Right ventricle myocardium superior (tissue), 1 donor: ENCODE results near the gene PAQR5. TPM values are rescaled to one million over a fixed set of nuclear protein-coding genes. Genes with fewer than 3 reads are reported as not detected.

Source experiments
- ATAC-seq: fragments of 200-7000 bp; cut with Tn5 transposase; one replicate; pipeline ENCODE4 v1.9.1; 2020; ENCODE audit warnings: mild to moderate bottlenecking; ENCODE audit not compliant: poor library complexity
- DNase-seq: peaks from one replicate; pipeline ENCODE4 v3.0.0-alpha.2; 2020
- intact Hi-C: fragments of 100-400 bp; cut with DNase I; formaldehyde crosslinking; loops from one replicate; pipeline ENCODE4 v1.11.2; 2022
- total RNA-seq: library from RNA; stranded (reverse); fragmentation: NEBNext Ultra II Directional; extraction: Animal tissue kit (Norgen Biotek cat#: 25700); gene quantifications from one replicate; pipeline ENCODE4 v1.2.1, GENCODE V29; 2021
- donor health status: DM: no; HTN: yes; CAD: no; lungs with severe emphysema.

The PAQR5 gene
- total RNA-seq, 1 donor from 2014 or later: 0.73 TPM

DNA sequence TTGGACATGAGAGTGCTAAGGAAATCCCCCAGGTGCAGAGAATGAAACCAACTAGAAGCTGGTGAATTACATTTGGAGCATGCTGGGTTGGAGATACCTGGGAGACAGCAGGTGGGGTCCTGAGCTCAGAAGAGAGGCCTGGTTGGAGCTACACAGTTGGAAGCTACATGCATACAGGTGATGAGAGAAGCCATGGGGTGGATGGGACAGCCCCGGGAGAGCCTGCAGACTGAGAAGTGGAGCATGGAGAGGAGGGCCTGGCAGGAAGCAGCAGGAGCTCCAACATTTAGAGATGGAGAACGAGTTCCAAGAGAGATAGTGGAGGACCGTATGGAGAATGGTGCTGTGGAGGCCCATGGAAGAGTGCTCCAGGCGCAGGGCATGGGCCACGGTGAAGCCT is 10.2 kb downstream of the PAQR5 start:
- no peak for ATAC-seq
- DNase-seq: no peak

DNA sequence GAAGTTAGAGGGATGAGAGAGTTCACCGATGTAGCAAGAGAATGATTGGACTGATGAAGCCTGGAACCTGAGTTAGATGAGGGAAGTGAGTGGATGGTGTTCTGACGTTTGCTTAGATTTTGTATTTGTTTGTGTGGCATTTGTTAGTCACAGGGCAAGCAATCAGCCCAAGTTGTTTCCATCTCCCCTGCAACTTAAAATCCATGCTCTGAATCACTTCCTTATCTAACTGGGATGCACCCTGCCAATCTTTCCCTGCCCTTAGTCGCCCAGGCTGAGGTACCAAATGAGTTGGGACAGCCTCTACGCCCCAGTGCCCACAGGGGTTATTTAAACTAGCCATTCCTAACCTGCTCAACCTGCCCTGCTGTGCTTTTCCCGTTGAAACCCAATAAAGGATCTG is 12.6 kb downstream of the PAQR5 start:
- no peak for ATAC-seq
- intact Hi-C loops: no loop called here
- DNase-seq: no peak

More for the DNA sequence above, 10.2 kb downstream of the PAQR5 start:
- intact Hi-C loops: no loop called here

DNA sequence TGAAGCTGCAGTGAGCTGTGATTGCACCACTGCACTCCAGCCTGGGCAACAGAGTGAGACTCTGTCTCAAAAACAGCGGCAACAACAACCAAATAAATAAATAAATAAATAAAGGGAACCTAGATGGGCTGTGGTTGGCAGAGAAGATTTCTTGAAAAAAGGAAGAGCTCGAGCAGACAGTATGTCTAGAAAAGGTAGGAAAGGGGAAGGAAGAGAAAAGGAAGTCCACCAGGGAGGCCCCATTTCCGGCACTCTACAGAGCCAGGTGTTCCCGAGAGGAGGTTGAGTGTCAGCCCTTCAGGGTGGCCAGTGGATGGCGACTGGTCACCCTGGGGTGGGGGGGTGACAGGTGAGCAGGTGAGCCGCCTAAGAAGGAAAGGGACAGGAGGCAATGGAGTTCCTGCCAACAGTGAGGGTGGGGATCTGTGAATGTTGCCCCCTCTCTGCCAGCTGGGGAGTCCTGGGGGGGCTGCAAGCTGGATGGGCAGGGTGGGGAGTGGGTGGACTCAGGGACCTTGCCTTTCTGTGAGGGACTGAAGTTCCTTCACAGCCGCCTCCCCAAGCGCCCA is 14.8 kb downstream of the PAQR5 start:
- no peak for ATAC-seq
- intact Hi-C loops: no loop called here
- no peak for DNase-seq

DNA sequence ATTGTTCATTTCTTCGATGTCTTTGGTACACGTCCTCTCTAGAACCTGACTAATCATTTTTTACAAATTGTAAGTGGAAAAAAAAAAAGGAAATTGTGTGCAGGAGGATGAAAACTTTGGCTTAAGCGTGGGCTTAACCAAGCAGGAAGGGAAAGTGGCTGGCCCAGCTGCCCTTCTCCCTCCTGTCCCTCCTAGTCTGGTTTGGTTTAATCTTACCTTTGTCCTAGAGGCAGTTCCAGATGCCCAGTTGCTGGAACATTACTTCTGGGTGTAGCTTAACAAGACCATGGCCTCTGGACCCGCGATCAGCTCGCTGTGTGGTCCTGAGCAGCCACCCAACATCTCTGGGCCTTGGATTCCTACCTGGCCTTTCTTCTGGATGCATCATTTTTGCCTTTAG is 15.4 kb downstream of the PAQR5 start:
- ATAC-seq (no peak), DNase-seq (no peak)
- intact Hi-C loops: no loop called here

DNA sequence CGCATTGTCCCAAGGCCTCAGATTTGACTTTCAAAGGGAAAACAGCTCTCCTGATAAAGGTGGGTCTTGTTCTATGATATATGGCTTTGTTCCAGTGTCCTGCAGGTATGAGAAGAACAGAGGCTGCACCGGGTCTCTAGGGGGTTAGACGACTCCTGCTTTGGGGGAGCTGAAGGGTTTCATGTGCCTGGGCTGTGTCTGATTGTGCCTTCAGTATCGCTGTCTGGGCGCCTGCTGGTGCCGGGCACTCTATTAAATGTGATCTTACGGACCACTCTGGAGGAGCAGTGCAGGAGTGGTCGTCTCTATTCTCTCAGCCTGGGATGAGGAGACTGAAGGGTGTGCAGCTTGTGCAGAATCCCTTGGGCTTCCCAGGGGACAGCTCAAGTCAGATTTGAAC is 16.0 kb downstream of the PAQR5 start:
- DNase-seq (no peak), ATAC-seq (no peak)
- intact Hi-C loops: no loop called here

DNA sequence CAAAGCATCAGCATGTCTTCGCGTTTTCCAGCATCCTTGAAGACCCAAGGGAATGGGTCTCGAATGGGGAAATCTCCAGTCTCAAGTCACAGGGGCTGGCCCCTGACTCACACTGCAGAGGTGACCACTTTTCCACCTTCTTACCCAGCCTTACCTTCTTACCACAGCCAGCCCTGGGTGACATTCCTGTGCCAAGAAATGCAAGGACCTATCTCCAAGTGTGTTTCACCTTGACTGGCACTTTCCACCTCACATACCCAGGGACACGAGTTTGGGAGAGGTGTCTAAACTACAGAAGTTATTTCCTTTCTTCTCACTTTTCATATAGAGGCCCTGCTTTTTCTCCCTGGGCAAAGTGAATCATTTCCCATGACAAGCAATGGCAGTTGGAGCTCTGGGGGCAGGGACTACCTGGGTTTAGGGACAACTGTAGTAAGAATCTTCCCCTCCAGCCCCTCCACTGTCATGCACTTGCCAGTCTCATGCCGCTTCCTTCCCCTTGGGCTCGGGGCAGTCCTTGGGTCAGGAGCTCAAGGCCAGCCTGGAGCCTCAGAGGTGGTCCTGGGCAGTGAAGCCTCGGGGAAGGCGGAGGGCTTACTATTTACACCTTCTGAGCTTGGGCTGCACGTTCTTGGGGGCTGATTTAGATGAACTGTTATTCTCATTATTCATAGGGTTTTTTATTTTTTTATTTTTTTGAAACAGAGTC is 16.8 kb downstream of the PAQR5 start:
- intact Hi-C loops: no loop called here
- ATAC-seq: no peak
- no peak for DNase-seq

DNA sequence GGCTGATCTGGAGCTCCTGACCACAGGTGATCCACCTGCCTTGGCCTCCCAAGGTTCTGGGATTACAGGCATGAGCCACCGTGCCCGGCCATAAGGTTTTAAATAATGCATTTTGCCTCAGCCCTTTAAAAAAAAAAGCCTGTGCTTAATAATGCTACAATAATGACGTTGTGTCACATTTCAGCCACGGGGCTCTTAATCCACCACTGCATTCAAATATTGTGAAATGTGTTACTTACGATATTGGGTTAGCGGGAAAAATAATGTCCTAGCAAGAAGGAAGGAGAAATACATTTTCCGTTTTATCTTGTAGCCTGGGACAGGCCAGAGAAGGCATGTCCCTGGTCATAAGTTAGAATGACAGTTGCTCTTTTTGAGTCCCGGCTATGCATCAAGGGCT is 17.6 kb downstream of the PAQR5 start:
- DNase-seq: no peak
- ATAC-seq: no peak
- intact Hi-C loops: no loop called here

DNA sequence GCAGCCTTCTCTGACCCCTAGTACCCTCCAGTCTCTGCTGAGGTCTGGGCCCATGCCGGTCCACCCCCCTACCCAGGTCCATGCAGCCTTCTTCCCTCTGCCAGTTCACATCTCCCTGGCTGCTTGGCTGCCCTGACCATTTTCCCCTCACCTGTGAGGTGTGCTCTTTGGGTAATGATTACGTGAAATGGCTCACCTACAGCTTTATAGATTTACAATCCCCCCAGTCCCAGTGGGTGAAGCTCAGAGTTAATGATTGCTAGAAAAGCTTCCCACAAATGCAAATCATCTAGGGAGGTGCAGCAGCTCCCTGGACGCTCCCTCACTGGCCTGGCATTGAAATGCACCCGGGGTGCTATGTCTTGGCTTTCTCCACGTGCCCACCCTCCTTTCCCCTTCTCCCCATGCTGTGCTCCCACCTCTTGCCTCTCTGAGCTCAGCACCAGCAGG is 18.7 kb downstream of the PAQR5 start:
- DNase-seq: no peak
- no peak for ATAC-seq
- intact Hi-C loops: no loop called here

DNA sequence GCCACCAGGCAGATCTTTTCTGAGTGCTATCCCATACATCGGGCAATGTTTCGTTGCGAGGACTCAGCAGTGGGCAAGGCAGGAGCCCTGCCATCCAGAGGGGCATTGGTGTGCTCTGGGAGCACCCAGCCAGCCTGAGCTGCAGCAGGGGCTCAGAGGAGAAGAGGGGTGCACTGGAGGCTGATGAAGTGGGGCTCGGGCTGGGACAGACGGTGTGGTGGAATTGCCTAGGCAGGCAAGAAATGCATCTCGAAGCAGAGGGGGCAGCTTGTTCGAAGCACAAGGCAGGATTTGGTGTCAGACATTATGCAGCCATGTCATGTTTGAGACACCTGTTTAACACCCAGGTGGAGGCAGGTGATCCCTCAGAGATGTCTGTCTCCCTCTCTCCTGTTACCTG is 19.3 kb downstream of the PAQR5 start:
- no peak for DNase-seq
- ATAC-seq: no peak
- intact Hi-C loops: no loop called here

DNA sequence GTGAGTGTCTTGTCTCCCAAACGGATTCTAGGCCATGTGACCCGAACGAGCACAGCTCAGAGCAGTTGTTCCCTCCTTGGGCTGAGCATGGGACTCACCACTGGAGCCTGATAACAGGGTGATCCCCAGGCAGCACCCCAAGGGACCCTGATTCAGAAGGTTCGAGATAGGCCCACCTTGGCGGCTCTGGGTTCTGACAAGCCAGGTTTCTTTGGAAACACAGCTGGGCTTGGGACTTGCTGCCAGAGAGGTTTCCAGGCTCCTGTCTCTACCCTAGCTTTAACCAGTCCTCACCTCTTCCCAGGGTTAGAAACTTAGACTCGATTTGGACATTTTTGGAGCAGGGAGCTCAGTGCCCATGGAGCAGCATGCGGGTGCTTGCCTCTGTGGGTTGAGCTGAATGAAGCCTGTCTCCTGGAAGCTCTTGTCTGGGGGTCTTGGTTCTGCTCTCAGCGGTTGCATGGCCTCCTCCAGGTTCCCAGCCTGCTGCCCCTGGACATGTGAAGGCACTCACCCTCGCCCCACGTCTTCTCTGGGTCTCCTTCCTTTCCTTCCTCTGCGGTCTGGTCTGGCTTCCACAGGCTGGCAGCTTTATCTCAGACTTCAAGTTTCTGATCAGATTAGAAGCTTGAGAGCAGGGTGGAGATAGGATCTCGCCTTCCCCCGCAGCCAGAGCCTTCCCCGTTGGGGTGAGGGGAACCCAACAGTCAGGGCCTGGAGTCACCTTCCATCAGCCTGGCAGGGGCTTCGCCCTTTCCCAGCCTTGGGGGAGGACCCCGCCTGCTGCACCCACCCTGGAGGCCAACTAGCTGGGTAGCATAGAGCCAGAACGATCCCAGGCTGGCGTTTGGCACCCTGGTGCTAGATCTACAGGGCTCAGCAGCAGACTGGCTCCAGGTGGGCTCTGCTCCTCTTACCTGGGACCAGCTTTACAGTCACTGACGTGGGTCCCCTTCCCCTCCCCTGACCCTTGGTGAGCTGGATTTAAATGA is 21.0 kb downstream of the PAQR5 start:
- DNase-seq (no peak), ATAC-seq (no peak)
- intact Hi-C loops: no loop called here

DNA sequence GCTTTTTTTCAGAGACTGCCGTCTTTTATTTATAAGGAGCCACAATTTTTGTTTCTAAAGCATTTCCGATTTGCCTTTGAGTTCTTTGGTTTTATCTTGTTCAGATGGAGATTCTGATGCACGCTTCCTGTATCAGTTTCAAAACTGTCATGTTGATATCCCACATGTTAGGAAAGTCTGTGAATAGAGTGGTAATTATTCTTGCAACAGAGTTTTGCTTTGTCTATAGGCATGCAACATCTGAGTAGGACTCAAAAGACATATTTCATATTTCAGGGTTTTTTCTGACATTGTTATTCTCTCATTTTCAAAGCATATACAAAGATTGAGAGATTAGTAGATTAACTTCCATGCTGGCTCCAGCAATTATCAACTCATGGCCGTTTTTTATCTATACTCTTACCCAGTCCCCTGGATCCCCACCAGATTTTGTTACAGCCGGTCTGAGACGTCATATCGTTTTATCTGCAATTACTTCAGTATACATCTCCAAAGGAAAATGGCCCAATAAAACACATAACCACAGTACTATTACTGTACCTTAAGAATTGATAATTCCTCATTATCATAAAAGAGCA is 22.4 kb downstream of the PAQR5 start:
- ATAC-seq (no peak), DNase-seq (no peak)
- intact Hi-C loops: no loop called here

DNA sequence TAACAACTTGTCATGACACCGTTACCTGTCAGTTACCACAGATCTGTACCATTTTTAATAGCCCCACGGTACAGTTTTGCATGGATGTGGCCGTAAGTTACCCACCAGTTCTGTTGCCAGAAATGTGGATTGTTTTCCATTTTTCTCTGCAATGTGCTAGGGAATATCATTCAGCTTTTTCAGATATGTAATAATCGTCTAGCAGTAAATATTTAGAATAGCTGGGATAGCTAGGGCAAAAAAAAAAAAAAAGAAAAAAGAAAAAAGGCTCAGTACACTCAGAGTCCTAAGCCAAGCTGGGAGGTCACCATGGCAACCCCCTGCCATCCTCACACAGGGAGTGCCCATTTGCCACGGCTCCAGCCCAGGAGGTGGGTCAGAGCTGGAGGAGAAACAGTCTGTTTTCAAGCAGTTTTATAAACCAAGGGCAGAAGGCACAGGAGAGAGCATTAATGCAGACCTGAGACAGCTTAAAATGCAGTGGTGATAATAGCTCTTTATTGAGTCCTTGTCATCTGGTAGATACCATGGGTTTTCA is 25.2 kb downstream of the PAQR5 start:
- ATAC-seq: no peak
- intact Hi-C loops: no loop called here

DNA sequence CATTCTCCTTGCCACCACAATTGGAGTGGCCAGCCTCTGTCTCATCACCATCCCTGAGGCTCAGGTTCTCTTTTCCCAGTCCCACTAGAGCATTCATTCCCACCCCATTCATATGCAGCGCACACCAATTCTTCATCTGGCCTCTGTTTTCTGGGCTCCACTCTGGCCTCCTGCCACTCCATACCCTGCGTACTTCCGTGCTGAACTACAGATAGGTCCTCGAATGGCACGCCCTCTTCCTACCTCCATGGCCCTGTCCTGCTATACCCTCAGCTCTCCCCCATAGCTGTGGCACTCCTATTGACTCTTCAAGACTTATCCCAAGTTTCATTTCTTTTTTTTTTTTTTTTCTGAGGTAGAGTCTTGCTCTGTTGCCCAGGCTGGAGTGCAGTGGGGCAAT is 25.9 kb downstream of the PAQR5 start:
- DNase-seq: no peak
- ATAC-seq: no peak
- intact Hi-C loops: no loop called here

More for the DNA sequence above, 25.2 kb downstream of the PAQR5 start:
- DNase-seq: no peak

DNA sequence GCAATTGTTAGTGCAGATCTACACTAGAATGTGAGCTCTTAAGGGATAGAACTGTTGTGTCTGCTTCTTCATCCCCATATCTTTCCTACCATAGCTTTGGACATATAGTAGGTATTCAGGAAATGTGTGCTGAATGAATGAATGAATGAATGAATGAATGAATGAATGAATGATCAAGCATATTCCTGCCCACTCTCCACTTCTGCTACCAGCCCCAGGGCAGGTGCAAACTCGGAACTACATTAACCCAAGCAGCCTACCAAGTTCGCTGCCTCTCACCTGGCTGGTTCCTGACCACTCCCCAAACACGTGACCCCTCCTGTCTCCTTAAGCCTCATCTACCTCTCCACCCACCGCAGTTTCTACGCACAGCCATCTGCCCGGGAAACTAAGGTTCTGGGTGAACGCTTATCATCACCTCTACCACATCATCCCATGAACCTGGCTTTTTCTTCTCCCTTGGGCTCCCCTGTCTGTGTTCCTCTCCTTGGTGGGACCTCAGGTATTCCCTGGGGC is 26.8 kb downstream of the PAQR5 start:
- ATAC-seq (no peak), DNase-seq (no peak)
- intact Hi-C loops: no loop called here

DNA sequence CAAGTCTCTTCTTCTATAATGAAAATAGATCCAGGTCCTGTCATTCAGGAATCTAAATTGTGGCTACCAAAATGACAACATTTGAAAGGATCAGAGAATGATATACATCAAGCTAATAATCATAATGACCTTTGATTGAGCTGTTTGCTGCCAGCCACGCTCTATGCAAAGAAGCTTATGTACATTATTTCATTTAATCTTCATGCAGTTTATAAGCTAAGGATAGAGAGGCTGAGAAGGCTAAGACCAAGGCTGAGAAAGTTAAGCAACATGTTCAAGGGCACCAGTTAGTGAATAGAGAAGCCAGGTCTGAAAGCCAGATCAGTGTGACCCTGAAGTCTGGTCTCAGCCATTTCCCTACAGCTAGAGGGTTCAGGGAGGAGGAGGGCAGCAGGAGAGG is 29.4 kb downstream of the PAQR5 start:
- DNase-seq (no peak), ATAC-seq (no peak)
- intact Hi-C loops: no loop called here

DNA sequence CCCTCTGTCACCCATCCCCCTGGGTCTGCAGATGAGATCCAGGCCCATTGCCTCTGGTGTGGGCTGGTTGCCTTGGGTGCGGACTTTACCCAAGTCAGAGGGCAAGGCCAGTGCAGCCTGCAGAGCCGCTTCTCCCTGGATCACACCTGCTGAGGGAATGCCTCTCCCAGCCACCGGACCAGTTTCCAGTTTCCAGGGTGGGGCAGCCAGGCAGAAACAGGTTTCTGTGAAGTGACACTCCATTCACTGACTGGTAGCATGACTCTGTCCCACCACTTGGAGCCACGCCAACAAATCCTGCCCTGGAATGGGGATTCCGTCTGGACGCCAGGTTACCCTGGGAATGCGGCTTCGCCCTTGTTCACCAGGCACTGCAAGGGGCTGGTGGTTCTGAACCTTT is 30.0 kb downstream of the PAQR5 start:
- DNase-seq: no peak
- peak; percentile 22 for ATAC-seq
- intact Hi-C loops: no loop called here

DNA sequence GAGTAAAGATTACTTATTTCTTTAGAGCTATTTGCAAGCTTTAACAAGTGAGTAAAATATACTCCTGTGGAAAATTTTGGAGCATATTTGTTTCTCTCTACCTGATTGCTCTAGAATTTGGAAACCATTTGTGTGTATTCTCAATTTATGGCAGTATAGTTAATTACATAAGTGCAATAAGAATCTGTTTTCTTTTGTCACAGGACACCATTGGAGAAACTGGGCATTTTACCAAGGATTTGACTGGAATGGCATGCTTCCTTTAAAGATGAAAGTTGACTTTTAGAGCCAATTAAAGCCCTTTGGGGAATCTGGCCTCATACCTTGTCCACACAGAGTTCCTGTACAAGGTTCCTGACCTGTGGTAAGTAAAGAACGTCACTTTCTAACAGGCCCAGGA is 38.4 kb downstream of the PAQR5 start:
- DNase-seq: no peak
- intact Hi-C loops: no loop called here
- no peak for ATAC-seq

DNA sequence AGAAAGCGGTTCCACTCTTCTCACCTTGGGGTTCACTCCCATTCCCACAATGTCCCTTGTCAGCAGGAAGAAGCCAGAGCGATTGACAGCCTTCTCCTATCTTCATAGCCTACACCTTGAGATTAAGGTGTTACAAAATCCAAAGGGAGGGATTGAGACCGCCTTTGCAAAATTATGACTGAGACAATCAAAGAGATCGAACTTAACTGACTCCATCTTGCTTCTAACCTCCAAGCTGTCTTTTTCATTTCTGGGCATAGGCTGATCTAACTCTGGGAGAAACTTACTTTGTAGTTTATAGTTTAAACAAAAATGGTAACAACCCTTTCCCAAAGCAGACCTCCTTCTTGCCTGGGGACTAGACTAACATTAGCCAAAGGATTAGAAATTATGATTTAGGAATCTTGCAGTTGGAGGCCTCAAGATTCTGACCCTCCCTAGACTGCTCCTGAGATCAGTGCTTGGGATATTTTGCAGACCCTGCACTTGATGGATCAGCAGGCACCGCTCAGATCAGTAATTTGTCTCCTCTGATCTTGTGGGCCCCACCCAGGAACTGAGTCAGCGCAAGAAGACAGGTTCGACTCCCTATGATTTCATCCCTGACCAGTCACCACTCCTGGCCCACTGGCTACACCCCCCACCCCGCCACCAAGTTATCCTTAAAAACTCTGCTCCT is 40.0 kb downstream of the PAQR5 start:
- intact Hi-C loops: no loop called here
- DNase-seq (no peak), ATAC-seq (no peak)
